Activated CD8-positive, alpha-beta T cell treated with anti-CD3 and anti-CD28 coated beads for 36 hours (primary cell): ENCODE data around the gene ASMTL. TPM values are rescaled to one million over a fixed set of nuclear protein-coding genes. Genes with fewer than 3 reads are reported as not detected.
"Not testable (repeated sequence)": the region's sequence is repeated elsewhere in the genome, so short reads cannot be mapped to it uniquely, and the experiment has no call there.

Experiments used
- ATAC-seq: fragments of 200-7000 bp; cut with Tn5 transposase; one replicate; pipeline ENCODE4 v1.10.0; 2021; ENCODE audit warnings: mild to moderate bottlenecking, moderate library complexity
- CTCF ChIA-PET: fragments of 350-600 bp; sonication (Branson Sonifier 250); formaldehyde crosslinking; loops from one replicate; lab custom pipeline; 2021; ENCODE audit warnings: antibody characterized with exemption; lab: Charles Lee
- POLR2A ChIA-PET: fragments of 350-600 bp; sonication (Branson Sonifier 250); formaldehyde crosslinking; loops from one replicate; lab custom pipeline; 2021; ENCODE audit warnings: antibody characterized with exemption; lab: Charles Lee
- DNase-seq: peaks from one replicate; pipeline ENCODE4 v3.0.0-alpha.2; 2020
- H3K27ac Mint-ChIP-seq: one replicate; pipeline ENCODE4 v1.8.0; 2021; ENCODE audit warnings: mild to moderate bottlenecking, mixed read lengths
- H3K27me3 Mint-ChIP-seq: one replicate; pipeline ENCODE4 v1.8.0; 2021; ENCODE audit warnings: mixed read lengths
- H3K36me3 Mint-ChIP-seq: one replicate; pipeline ENCODE4 v1.8.0; 2021; ENCODE audit warnings: low read depth, mixed read lengths
- H3K4me1 Mint-ChIP-seq: one replicate; pipeline ENCODE4 v1.8.0; 2021; ENCODE audit warnings: low read depth, mixed read lengths
- H3K4me3 Mint-ChIP-seq: one replicate; pipeline ENCODE4 v1.8.0; 2021; ENCODE audit warnings: mild to moderate bottlenecking, moderate library complexity, mixed read lengths
- H3K9me3 Mint-ChIP-seq: one replicate; pipeline ENCODE4 v1.8.0; 2021; ENCODE audit warnings: mixed read lengths
- intact Hi-C: fragments of 100-400 bp; cut with micrococcal nuclease; formaldehyde crosslinking; loops from one replicate; pipeline ENCODE4 v1.10.0; 2022
- total RNA-seq, 2 experiments: library from RNA; stranded (reverse); gene quantifications; one replicate each; pipeline ENCODE4 v1.2.3, GENCODE V29; 2021
- TF ChIP-seq, protein P1 (sequence below): fragments of 200-600 bp; IDR thresholded peaks from one replicate; pipeline ENCODE4 v1.8.0; 2022; ENCODE audit warnings: antibody characterized with exemption, mild to moderate bottlenecking

The ASMTL gene
- total RNA-seq, 2 experiments from 2014 or later: 55.8 to 57.2 TPM

DNA sequence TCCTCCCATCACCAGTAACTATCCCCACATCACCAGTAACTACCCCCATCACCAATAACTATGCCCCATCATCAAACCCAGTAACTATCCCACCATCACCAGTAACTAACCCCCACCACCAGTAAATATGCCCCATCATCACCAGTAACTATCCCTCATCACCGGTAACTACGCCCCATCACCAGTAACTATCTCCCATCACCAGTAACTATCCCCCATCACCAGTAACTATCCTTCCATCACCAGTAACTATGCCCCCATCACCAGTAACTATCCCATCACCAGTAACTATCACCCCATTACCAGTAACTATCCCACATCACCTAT lies 2.9 kb downstream of the ASMTL start:
- ATAC-seq: no peak
- ChIA-PET POLR2A (no interaction called here), CTCF (no interaction called here)
- H3K9me3 Mint-ChIP-seq: peaks cover 35% of the 10 kb centered on the region
- TF ChIP-seq, protein P1, sequence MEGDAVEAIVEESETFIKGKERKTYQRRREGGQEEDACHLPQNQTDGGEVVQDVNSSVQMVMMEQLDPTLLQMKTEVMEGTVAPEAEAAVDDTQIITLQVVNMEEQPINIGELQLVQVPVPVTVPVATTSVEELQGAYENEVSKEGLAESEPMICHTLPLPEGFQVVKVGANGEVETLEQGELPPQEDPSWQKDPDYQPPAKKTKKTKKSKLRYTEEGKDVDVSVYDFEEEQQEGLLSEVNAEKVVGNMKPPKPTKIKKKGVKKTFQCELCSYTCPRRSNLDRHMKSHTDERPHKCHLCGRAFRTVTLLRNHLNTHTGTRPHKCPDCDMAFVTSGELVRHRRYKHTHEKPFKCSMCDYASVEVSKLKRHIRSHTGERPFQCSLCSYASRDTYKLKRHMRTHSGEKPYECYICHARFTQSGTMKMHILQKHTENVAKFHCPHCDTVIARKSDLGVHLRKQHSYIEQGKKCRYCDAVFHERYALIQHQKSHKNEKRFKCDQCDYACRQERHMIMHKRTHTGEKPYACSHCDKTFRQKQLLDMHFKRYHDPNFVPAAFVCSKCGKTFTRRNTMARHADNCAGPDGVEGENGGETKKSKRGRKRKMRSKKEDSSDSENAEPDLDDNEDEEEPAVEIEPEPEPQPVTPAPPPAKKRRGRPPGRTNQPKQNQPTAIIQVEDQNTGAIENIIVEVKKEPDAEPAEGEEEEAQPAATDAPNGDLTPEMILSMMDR: no peak
- no peaks in the 10 kb centered on the region for H3K27me3 Mint-ChIP-seq
- peaks cover 46% of the 10 kb centered on the region for H3K36me3 Mint-ChIP-seq
- H3K4me3 Mint-ChIP-seq: peak overlapping the region; percentile 17
- DNase-seq: no peak
- peaks cover 33% of the 10 kb centered on the region for H3K4me1 Mint-ChIP-seq
- intact Hi-C loops: loop anchor here (5.0 to 10.0 kb wide), 2 partner anchors 213 to 735 kb away; no protein-coding TSS in a partner anchor
- no peak overlapping the region for H3K27ac Mint-ChIP-seq

DNA sequence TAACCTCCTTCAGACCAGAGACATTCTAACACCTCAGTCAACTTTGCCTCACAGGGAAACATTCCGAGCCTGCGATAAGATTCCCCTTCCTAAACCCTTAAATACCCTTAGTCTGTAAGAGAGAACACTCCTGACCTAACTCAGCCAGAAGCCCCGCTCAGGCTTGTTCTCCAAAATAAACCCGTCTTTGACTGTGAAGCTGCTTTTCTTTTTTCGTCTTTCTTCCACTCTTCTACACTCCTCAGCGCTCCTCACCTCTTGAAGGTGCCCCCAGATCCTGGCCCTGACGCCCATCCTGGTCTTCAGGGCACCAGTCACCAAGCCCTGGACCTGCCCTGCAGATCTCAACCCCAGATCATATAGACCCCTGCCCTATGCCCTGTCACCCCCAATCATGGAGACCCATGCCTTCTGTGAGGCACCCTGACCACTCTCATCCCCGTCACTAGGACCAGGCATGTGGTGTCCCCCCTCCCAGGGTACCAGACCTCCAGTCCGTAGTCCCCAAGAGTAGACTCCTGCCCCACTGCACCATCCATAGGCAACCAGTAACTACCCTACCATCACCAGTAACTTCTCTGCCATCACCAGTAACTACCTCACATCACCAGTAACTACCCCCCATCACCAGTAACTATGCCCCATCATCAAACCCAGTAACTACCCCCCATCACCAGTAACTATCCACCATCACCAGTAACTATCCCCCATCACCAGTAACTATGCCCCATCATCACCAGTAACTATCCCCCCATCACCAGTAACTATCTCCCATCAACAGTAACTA lies 3.5 kb downstream of the ASMTL start:
- peaks cover 51% of the 10 kb centered on the region for H3K36me3 Mint-ChIP-seq
- ChIA-PET POLR2A (no interaction called here), CTCF (no interaction called here)
- intact Hi-C loops: no loop called here
- no peak for ATAC-seq
- H3K9me3 Mint-ChIP-seq: peaks cover 37% of the 10 kb centered on the region
- no peaks in the 10 kb centered on the region for H3K27me3 Mint-ChIP-seq
- TF ChIP-seq, protein P1: no peak
- no peak overlapping the region for H3K4me3 Mint-ChIP-seq
- no peak overlapping the region for H3K27ac Mint-ChIP-seq
- H3K4me1 Mint-ChIP-seq: peaks cover 28% of the 10 kb centered on the region
- no peak for DNase-seq

- H3K4me3 Mint-ChIP-seq, H3K27ac Mint-ChIP-seq, H3K27me3 Mint-ChIP-seq, ATAC-seq, DNase-seq, CTCF ChIA-PET, intact Hi-C loops, POLR2A ChIA-PET: not testable (repeated sequence)
- Mint-ChIP-seq H3K9me3 (peaks cover 41% of the 10 kb centered on the region), H3K4me1 (peaks cover 28% of the 10 kb centered on the region), H3K36me3 (peaks cover 56% of the 10 kb centered on the region)
Measured at GRCh38 chrX:1448573-1449001, 4.1 kb downstream of the ASMTL start.

GRCh38 chrX:1447969-1448572 lies 4.6 kb downstream of the ASMTL start:
- POLR2A ChIA-PET, H3K4me3 Mint-ChIP-seq, H3K27me3 Mint-ChIP-seq, intact Hi-C loops, ATAC-seq, CTCF ChIA-PET, DNase-seq: not testable (repeated sequence)
- Mint-ChIP-seq H3K36me3 (peaks cover 60% of the 10 kb centered on the region), H3K4me1 (peaks cover 28% of the 10 kb centered on the region), H3K9me3 (peaks cover 42% of the 10 kb centered on the region), H3K27ac (peak overlapping the region; percentile 34)

DNA sequence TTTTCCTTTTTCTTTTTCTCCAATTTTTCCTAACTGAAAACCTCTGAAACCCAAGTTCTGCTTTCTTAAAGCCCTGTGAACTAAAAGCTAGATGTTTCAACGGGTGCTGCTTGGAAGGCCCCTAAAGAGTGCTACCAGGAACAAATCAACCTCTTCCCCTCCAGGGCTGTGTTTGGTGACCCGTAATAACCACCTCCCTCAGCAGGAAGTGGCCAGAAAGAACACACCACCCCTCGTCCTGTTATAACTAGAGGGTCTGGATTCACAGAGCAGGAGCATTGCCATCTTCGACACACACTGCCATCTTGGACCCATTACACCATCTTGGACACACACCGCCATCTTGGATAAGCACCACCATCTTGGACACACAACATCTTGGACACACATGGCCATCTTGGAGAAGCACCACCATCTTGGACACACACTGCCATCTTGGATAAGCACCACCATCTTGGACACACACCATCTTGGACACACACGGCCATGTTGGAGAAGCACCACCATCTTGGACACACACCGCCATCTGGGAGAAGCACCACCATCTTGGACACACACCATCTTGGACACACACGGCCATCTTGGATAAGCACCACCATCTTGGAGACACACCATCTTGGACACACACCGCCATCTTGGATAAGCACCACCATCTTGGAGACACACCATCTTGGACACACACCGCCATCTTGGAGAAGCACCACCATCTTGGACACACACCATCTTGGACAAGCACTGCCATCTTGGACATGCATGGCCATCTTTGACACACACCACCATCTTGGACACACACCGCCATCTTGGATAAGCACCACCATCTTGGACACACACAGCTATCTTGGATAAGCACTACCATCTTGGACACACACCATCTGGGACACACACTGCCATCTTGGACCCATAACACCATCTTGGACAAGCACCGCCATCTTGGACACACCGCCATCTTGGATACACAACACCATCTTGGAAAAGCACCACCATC lies 5.4 kb downstream of the ASMTL start:
- peak; percentile 35 for ATAC-seq
- H3K27me3 Mint-ChIP-seq, DNase-seq, H3K4me3 Mint-ChIP-seq, POLR2A ChIA-PET, CTCF ChIA-PET, intact Hi-C loops: not testable (repeated sequence)
- Mint-ChIP-seq H3K27ac (peak overlapping the region; percentile 30), H3K36me3 (peaks cover 67% of the 10 kb centered on the region), H3K9me3 (peaks cover 44% of the 10 kb centered on the region), H3K4me1 (peaks cover 28% of the 10 kb centered on the region)
